ENCODE results near the gene CRABP1. TPM values are rescaled to one million over a fixed set of nuclear protein-coding genes. Genes with fewer than 3 reads are reported as not detected.

The CRABP1 gene
- total and polyA plus RNA-seq, 10 of the 15 experiments (the other 5 are each of a cell fraction or from before 2014, with no cell fraction given): 0.21 to 0.41 TPM; not detected in 8

GRCh38 chr15:78389322-78389721 is 49.2 kb downstream of the CRABP1 start:
- no peak overlapping the region for H2AFZ ChIP-seq (ENCODE audit: control insufficient read depth, low read depth, low read length)
- POLR2A ChIA-PET: no interaction called here
- no TSS peak for BruUV-seq (replicated peaks)
- no peaks in the 10 kb centered on the region for H4K20me1 ChIP-seq (ENCODE audit: control insufficient read depth, insufficient read depth)
- intact Hi-C loops (cut with micrococcal nuclease; ENCODE audit: unreplicated experiment) (no loop called here), in situ Hi-C loops (cut with MboI) (no loop called here)
- no peak overlapping the region for H3K4me3 ChIP-seq
- no peak for FAIRE-seq
- SMC1A ChIA-PET (ENCODE audit: uncharacterized antibody, unreplicated experiment): no interaction called here
- H3K4me1 ChIP-seq (ENCODE audit: control insufficient read depth, insufficient read depth, low read length): no peaks in the 10 kb centered on the region
- H3K4me2 ChIP-seq (ENCODE audit: control insufficient read depth, insufficient read depth): no peak overlapping the region
- H3K79me2 ChIP-seq (ENCODE audit: control insufficient read depth, insufficient read depth, low read length): no peaks in the 10 kb centered on the region
- no peak for DNase-seq (ENCODE audit: low read depth, low spot score)
- H3K9me3 ChIP-seq (replicated peaks; ENCODE audit: control insufficient read depth, insufficient read depth, low read length): no peaks in the 10 kb centered on the region
- no peak for ATAC-seq
- peaks cover 0 to 1% of the 10 kb centered on the region in 2 experiments; a peak in 2 of 4 replicates for H3K27me3 ChIP-seq (replicated peaks in 1 of 2; ENCODE audit: control insufficient read depth in 2 of 2, insufficient read depth in 2 of 2, low read length in 1 of 2)
- H3K36me3 ChIP-seq (ENCODE audit: control insufficient read depth in 2 of 2, insufficient read depth in 2 of 2, low read length in 1 of 2): no peaks in the 10 kb centered on the region
- RAD21 ChIA-PET (ENCODE audit: unreplicated experiment): no interaction called here
- WGBS (ENCODE audit: insufficient coverage, insufficient replicate concordance, low lambda C conversion rate, missing lambda C conversion rate): 63% methylated on average over 7 of the region's 7 CpGs
- no peak overlapping the region for H3K9ac ChIP-seq (ENCODE audit: control insufficient read depth, insufficient read depth, low read length)
- CTCF ChIA-PET: no interaction called here
- H3K27ac ChIP-seq (ENCODE audit: control insufficient read depth, insufficient read depth): no peak overlapping the region
- TF ChIP-seq TAF1 (IDR thresholded peaks at IDR 0.05; ENCODE audit: borderline replicate concordance, low read depth, low read length) (no peak), PRDM15 (CRISPR knock-in tag; IDR thresholded peaks at IDR 0.05) (no peak), ZNF207 (IDR thresholded peaks at IDR 0.05; ENCODE audit: borderline replicate concordance) (no peak), IRF4 (IDR thresholded peaks at IDR 0.05; ENCODE audit: low read depth, low read length) (no peak), PAX5 (IDR thresholded peaks at IDR 0.05; ENCODE audit: borderline replicate concordance, low read depth, low read length) (no peak), NBN (IDR thresholded peaks at IDR 0.05) (no peak), CUX1 (IDR thresholded peaks at IDR 0.05; ENCODE audit: insufficient replicate concordance, low read depth, low read length) (no peak), RFX5 (IDR thresholded peaks at IDR 0.05; ENCODE audit: low read depth, low read length) (no peak), NR2C2 (IDR thresholded peaks at IDR 0.05; ENCODE audit: borderline replicate concordance, control insufficient read depth, insufficient read length, low read depth) (no peak), RB1 (IDR thresholded peaks at IDR 0.05; ENCODE audit: borderline replicate concordance) (no peak), CEBPZ (IDR thresholded peaks at IDR 0.05; ENCODE audit: low read depth, low read length) (no peak), POLR2A (IDR thresholded peaks at IDR 0.05; ENCODE audit: low read depth, low read length) (no peak), FOS (IDR thresholded peaks at IDR 0.05; ENCODE audit: borderline replicate concordance, extremely low read depth, insufficient read length) (no peak), HDGF (IDR thresholded peaks at IDR 0.05) (no peak), CREB1 (IDR thresholded peaks at IDR 0.05; ENCODE audit: low read depth) (no peak)

All from GM12878 (cell line).